Parathyroid adenoma (tissue), 2 donors: Measurements from ENCODE around the gene PIP5K1C.

Source experiments
- H2AFZ ChIP-seq: fragments of 300-600 bp; sonication (generic); one replicate; pipeline ENCODE4 v1.7.0; 2017; ENCODE audit warnings: antibody characterized with exemption, mild to moderate bottlenecking
- H3K27ac ChIP-seq: fragments of 300-600 bp; sonication (generic); one replicate; pipeline ENCODE4 v1.7.0; 2017
- H3K27me3 ChIP-seq: fragments of 300-600 bp; sonication (generic); one replicate; pipeline ENCODE4 v1.7.0; 2017; ENCODE audit warnings: low read length; ENCODE audit not compliant: control insufficient read depth, insufficient read depth
- H3K36me3 ChIP-seq: fragments of 300-600 bp; sonication (generic); one replicate; pipeline ENCODE4 v1.7.0; 2017; ENCODE audit warnings: low read length; ENCODE audit not compliant: control insufficient read depth, insufficient read depth
- H3K4me1 ChIP-seq: fragments of 300-600 bp; sonication (generic); one replicate; pipeline ENCODE4 v1.7.0; 2017; ENCODE audit warnings: control low read depth
- H3K4me2 ChIP-seq: fragments of 300-600 bp; sonication (generic); one replicate; pipeline ENCODE4 v1.7.0; 2017; ENCODE audit warnings: low read length
- H3K4me3 ChIP-seq: fragments of 300-600 bp; sonication (generic); one replicate; pipeline ENCODE4 v1.7.0; 2017; ENCODE audit warnings: low read depth, low read length
- H3K79me2 ChIP-seq: fragments of 300-600 bp; sonication (generic); one replicate; pipeline ENCODE4 v1.7.0; 2017; ENCODE audit warnings: control low read depth
- H3K9ac ChIP-seq: fragments of 300-600 bp; sonication (generic); one replicate; pipeline ENCODE4 v1.7.0; 2017; ENCODE audit warnings: mild to moderate bottlenecking
- H3K9me3 ChIP-seq: fragments of 300-600 bp; sonication (generic); one replicate; pipeline ENCODE4 v1.7.0; 2017; ENCODE audit warnings: low read length; ENCODE audit not compliant: control insufficient read depth
- TF ChIP-seq, protein P1 (sequence below): fragments of 300-600 bp; sonication (generic); IDR thresholded peaks from one replicate; pipeline ENCODE4 v1.7.0; 2017; ENCODE audit warnings: antibody characterized with exemption, mild to moderate bottlenecking
- donor health status: primary hyperparathyroidism.

Gene PIP5K1C

GRCh38 chr19:3595521-3596061 lies 104.7 kb downstream of the PIP5K1C start:
- H3K4me2 ChIP-seq = no peak overlapping the region
- H3K79me2 ChIP-seq = no peaks in the 10 kb centered on the region
- H3K9ac ChIP-seq = no peak overlapping the region
- no peak overlapping the region for H2AFZ ChIP-seq
- H3K27ac ChIP-seq = no peak overlapping the region
- H3K9me3 ChIP-seq = no peaks in the 10 kb centered on the region
- H3K27me3 ChIP-seq = no peaks in the 10 kb centered on the region
- no peaks in the 10 kb centered on the region for H3K4me1 ChIP-seq
- no peak overlapping the region for H3K4me3 ChIP-seq
- no peaks in the 10 kb centered on the region for H3K36me3 ChIP-seq
- TF ChIP-seq, protein P1, sequence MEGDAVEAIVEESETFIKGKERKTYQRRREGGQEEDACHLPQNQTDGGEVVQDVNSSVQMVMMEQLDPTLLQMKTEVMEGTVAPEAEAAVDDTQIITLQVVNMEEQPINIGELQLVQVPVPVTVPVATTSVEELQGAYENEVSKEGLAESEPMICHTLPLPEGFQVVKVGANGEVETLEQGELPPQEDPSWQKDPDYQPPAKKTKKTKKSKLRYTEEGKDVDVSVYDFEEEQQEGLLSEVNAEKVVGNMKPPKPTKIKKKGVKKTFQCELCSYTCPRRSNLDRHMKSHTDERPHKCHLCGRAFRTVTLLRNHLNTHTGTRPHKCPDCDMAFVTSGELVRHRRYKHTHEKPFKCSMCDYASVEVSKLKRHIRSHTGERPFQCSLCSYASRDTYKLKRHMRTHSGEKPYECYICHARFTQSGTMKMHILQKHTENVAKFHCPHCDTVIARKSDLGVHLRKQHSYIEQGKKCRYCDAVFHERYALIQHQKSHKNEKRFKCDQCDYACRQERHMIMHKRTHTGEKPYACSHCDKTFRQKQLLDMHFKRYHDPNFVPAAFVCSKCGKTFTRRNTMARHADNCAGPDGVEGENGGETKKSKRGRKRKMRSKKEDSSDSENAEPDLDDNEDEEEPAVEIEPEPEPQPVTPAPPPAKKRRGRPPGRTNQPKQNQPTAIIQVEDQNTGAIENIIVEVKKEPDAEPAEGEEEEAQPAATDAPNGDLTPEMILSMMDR = no peak

- TF ChIP-seq, protein P1 = no peak
- no peaks in the 10 kb centered on the region for H3K9me3 ChIP-seq
- no peaks in the 10 kb centered on the region for H3K4me1 ChIP-seq
- no peak overlapping the region for H3K4me3 ChIP-seq
- no peak overlapping the region for H3K27ac ChIP-seq
- no peak overlapping the region for H3K9ac ChIP-seq
- no peaks in the 10 kb centered on the region for H3K36me3 ChIP-seq
- H3K4me2 ChIP-seq = no peak overlapping the region
- no peak overlapping the region for H2AFZ ChIP-seq
- no peaks in the 10 kb centered on the region for H3K79me2 ChIP-seq
- no peaks in the 10 kb centered on the region for H3K27me3 ChIP-seq
These were observed 107.1 kb downstream of the PIP5K1C start for GRCh38 chr19:3593156-3593555.

DNA sequence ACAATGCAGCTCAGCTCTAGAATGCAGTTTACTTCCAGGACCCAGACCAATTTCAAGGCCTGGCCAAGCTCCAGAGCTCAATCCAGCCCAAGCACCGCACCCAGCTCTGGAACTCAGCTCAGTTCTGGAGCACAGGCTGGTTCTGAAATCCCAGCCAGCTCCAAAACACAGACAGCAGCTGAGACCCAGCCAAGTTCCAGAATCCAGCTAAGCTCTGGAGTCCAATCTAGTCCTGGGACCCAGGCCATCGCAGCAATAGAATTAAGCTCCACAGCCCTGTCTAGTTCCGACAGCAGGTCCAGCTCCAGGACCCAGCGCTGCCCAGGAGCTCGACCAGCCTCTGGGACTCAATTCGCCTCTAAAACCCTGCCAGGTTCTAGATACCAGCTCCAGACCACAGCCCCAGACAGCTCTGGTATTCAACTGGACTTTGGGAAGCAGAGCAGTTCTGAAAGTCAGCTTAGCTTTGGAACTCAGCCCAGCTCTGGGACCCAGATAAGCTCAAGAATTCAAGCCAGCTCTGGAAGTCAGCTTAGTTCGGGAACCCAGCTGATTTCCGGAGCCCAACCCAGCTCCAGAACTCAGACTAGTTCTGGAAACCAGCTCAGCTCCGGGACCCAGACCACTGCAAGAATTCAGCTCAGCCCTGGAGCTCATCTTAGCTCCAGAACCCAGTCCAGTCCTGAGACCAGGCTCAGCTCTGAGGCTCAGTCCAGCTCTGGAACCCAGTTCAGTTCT lies 108.2 kb downstream of the PIP5K1C start:
- no peak overlapping the region for H3K4me3 ChIP-seq
- no peak overlapping the region for H3K4me2 ChIP-seq
- H3K9ac ChIP-seq = no peak overlapping the region
- no peak overlapping the region for H2AFZ ChIP-seq
- H3K27me3 ChIP-seq = no peaks in the 10 kb centered on the region
- H3K36me3 ChIP-seq = no peaks in the 10 kb centered on the region
- H3K27ac ChIP-seq = no peak overlapping the region
- H3K9me3 ChIP-seq = no peaks in the 10 kb centered on the region
- TF ChIP-seq, protein P1 = no peak
- H3K4me1 ChIP-seq = no peaks in the 10 kb centered on the region
- no peaks in the 10 kb centered on the region for H3K79me2 ChIP-seq

GRCh38 chr19:3590991-3591659 lies 109.1 kb downstream of the PIP5K1C start:
- TF ChIP-seq, protein P1 = no peak
- Histone ChIP-seq H2AFZ (no peak overlapping the region), H3K9ac (no peak overlapping the region), H3K4me2 (no peak overlapping the region), H3K79me2 (no peaks in the 10 kb centered on the region), H3K27me3 (no peaks in the 10 kb centered on the region), H3K4me3 (no peak overlapping the region), H3K27ac (no peak overlapping the region), H3K9me3 (no peaks in the 10 kb centered on the region), H3K4me1 (no peaks in the 10 kb centered on the region), H3K36me3 (no peaks in the 10 kb centered on the region)
